Thyroid gland (tissue), 4 donors: ENCODE measurements around the gene FKBP14.

ENCODE experiments used
- CTCF ChIP-seq, 6 experiments: fragments of 200-600 bp in 3 of 6; fragments of 450-650 bp in 3 of 6; sonication (generic) in 3 of 6; IDR thresholded peaks; one replicate each; pipeline ENCODE4 v1.5.1; 2016 to 2019; ENCODE audit warnings: antibody characterized with exemption in 6 of 6, mild to moderate bottlenecking in 2 of 6, inconsistent platforms in 1 of 6, moderate library complexity in 1 of 6
- POLR2A ChIP-seq, 2 donors: fragments of 450-650 bp; IDR thresholded peaks; one replicate each; pipeline ENCODE4 v1.6.1; 2017; ENCODE audit warnings: antibody characterized with exemption in 2 of 2, mild to moderate bottlenecking in 2 of 2, moderate library complexity in 1 of 2

- no peak for TF ChIP-seq CTCF (IDR thresholded peaks at IDR 0.05)
- no peak for TF ChIP-seq POLR2A (IDR thresholded peaks at IDR 0.05)
Measured at GRCh38 chr7:30020535-30020934, 6.0 kb downstream of the FKBP14 start.
